ENCODE measurements around the gene PNMA8B.

The PNMA8B gene

DNA sequence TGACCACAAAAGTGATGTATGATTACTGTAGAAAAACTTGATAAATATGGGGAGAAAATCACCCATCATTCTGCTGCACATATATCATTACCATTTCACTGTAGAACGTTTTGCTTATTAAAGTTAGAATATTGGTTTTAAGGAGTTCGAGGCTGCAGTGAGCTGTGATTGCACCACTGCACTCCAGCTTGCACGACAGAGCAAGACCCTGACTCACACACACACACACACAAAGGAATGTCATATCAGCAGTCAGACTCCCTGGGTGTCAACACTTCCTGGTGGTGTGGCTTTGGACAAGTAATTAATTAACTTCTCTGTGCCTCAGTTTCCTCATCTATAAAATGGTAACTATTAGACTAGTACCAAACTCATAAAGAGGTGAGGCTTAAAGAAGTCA, 13.0 kb downstream of the PNMA8B start:
- no peak overlapping the region for H3K27ac ChIP-seq
- TF ChIP-seq ZFX (IDR thresholded peaks at IDR 0.05; ENCODE audit: borderline replicate concordance) (no peak), CTCF (IDR thresholded peaks at IDR 0.05) (no peak)

DNA sequence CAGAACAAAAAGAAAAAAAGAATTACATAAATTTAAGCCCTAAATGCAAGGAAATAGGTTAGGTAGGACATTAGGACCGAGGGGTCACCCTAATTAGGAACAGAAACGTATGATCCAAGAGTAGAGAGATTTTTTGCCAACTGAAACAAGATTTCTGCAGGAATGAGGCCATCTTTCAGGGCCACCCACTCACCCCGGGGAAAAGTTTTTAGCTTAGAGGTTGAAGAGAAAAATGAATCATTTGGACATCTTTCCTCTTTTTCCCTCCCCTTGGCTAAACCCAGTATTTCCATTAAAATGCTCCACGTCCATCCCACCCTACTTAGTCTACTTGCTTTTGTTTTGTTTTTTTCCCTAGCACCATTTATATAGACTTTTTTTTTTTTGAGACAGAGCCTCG, 13.7 kb downstream of the PNMA8B start:
- TF ChIP-seq ZFX (IDR thresholded peaks at IDR 0.05; ENCODE audit: borderline replicate concordance) (no peak), CTCF (IDR thresholded peaks at IDR 0.05) (no peak)
- H3K27ac ChIP-seq = no peak overlapping the region

- no peak for TF ChIP-seq ZFX (IDR thresholded peaks at IDR 0.05; ENCODE audit: borderline replicate concordance)
- TF ChIP-seq CTCF (IDR thresholded peaks at IDR 0.05) = no peak
Observed at GRCh38 chr19:46481223-46481848, 14.3 kb downstream of the PNMA8B start.

DNA sequence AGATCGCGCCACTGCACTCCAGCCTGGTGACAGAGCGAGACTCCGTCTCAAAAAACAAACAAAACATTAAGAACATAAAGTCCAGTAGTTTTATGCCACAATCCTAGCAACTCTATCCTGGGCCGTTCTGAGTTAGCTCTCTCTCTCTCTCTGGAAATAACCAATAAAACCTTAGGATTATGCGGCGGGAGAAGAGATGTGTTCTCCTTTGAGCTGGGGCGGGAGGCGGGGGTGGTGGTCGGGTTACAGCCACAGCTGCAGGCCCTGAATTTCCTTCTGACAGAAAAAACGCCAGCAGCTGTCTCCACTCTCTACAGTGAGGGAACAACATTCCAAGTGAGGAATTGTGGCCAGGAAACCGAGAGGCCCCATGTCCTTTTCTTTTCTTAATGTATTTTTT, 15.3 kb downstream of the PNMA8B start:
- H3K27ac ChIP-seq = no peak overlapping the region
- TF ChIP-seq CTCF (IDR thresholded peaks at IDR 0.05) (no peak), ZFX (IDR thresholded peaks at IDR 0.05; ENCODE audit: borderline replicate concordance) (no peak)

More at GRCh38 chr19:46481223-46481848, 14.3 kb downstream of the PNMA8B start:
- no peak overlapping the region for H3K27ac ChIP-seq

DNA sequence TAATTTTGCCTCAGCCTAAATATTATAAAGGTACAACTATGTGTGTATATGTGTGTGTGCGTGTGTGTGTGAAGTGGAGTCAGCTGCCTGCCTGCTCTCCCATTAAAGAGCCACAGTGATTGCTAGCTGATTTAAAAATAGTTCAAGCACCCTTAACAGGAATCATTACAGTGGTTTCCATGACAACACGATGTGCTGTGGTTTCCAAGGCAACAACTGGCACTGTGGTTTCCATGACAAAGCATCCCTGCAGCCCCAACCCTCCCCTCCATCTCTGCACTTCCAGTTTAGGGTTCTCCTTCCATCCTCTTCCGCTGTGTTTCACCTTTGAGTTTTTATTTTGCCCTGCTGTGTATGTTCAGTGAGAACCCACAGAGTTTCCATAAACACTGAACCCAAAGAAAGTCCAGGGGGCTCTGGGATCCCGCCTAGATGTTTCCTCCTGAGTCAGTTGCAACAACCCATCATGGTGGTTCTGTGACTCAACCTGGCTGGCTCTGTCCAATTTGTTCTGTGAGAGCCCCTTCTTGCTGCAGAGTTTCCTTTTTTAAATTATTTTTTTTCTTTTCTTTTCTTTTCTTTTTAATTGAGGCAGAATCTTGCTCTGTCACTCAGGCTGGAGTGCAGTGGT, 17.2 kb downstream of the PNMA8B start:
- H3K27ac ChIP-seq = no peak overlapping the region
- TF ChIP-seq ZFX (IDR thresholded peaks at IDR 0.05; ENCODE audit: borderline replicate concordance) = no peak
- TF ChIP-seq CTCF (IDR thresholded peaks at IDR 0.05) = no peak

- TF ChIP-seq CTCF (IDR thresholded peaks at IDR 0.05) (no peak), ZFX (IDR thresholded peaks at IDR 0.05; ENCODE audit: borderline replicate concordance) (no peak)
- H3K27ac ChIP-seq = no peak overlapping the region
Observed at GRCh38 chr19:46475986-46476385, 19.7 kb downstream of the PNMA8B start.

- no peak overlapping the region for H3K27ac ChIP-seq
- TF ChIP-seq CTCF (IDR thresholded peaks at IDR 0.05) (no peak), ZFX (IDR thresholded peaks at IDR 0.05; ENCODE audit: borderline replicate concordance) (no peak)
Observed at GRCh38 chr19:46474211-46474610, 21.5 kb downstream of the PNMA8B start.

All from 22Rv1 (cell line).